ENCODE data around the gene GMCL1. TPM values are rescaled to one million over a fixed set of nuclear protein-coding genes. Genes with fewer than 3 reads are reported as not detected.

The GMCL1 gene
- total RNA-seq, 1 donor from 2014 or later, result 12.7 TPM

GRCh38 chr2:69848186-69848790 lies 18.8 kb downstream of the GMCL1 start:
- Mint-ChIP-seq H3K36me3 (ENCODE audit: low read depth, unreplicated experiment) (peaks cover 11% of the 10 kb centered on the region), H3K27me3 (ENCODE audit: low read depth, unreplicated experiment) (no peaks in the 10 kb centered on the region), H3K27ac (ENCODE audit: unreplicated experiment) (no peak overlapping the region), H3K4me1 (ENCODE audit: low read depth, unreplicated experiment) (no peaks in the 10 kb centered on the region), H3K4me3 (ENCODE audit: unreplicated experiment) (no peak overlapping the region), H3K9me3 (ENCODE audit: unreplicated experiment) (no peaks in the 10 kb centered on the region)
- no peaks in the 10 kb centered on the region for H3K9me3 ChIP-seq (ENCODE audit: insufficient read depth, low read depth, low read length)
- H3K36me3 ChIP-seq (ENCODE audit: insufficient read depth, low read length), result peaks cover 6% of the 10 kb centered on the region
- DNase-seq (ENCODE audit: low read depth), result no peak
- no peaks in the 10 kb centered on the region for H3K79me2 ChIP-seq (ENCODE audit: insufficient read depth, low read length)
- H3K27ac ChIP-seq (ENCODE audit: low read depth, low read length), result no peak overlapping the region
- no peaks in the 10 kb centered on the region for H3K27me3 ChIP-seq (ENCODE audit: insufficient read depth, low read length)
- H3K4me2 ChIP-seq (ENCODE audit: low read length), result no peak overlapping the region
- H4K20me1 ChIP-seq (ENCODE audit: insufficient read depth, low read length), result no peaks in the 10 kb centered on the region
- H3K9ac ChIP-seq (ENCODE audit: low read length), result no peak overlapping the region
- TF ChIP-seq EZH2 (IDR thresholded peaks at IDR 0.05; ENCODE audit: insufficient read depth, low read length), result no peak
- TF ChIP-seq, protein P1, sequence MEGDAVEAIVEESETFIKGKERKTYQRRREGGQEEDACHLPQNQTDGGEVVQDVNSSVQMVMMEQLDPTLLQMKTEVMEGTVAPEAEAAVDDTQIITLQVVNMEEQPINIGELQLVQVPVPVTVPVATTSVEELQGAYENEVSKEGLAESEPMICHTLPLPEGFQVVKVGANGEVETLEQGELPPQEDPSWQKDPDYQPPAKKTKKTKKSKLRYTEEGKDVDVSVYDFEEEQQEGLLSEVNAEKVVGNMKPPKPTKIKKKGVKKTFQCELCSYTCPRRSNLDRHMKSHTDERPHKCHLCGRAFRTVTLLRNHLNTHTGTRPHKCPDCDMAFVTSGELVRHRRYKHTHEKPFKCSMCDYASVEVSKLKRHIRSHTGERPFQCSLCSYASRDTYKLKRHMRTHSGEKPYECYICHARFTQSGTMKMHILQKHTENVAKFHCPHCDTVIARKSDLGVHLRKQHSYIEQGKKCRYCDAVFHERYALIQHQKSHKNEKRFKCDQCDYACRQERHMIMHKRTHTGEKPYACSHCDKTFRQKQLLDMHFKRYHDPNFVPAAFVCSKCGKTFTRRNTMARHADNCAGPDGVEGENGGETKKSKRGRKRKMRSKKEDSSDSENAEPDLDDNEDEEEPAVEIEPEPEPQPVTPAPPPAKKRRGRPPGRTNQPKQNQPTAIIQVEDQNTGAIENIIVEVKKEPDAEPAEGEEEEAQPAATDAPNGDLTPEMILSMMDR (IDR thresholded peaks at IDR 0.05; ENCODE audit: insufficient read depth, low read depth, low read length), result no peak
- no peak for FAIRE-seq
- H2AFZ ChIP-seq (ENCODE audit: low read depth, low read length), result no peak overlapping the region
- H3K4me1 ChIP-seq (ENCODE audit: insufficient read depth, low read length), result no peaks in the 10 kb centered on the region
- no peak overlapping the region for H3K4me3 ChIP-seq (ENCODE audit: insufficient read depth, low read depth, low read length)

- Mint-ChIP-seq H3K27me3 (ENCODE audit: low read depth, unreplicated experiment) (no peaks in the 10 kb centered on the region), H3K4me3 (ENCODE audit: unreplicated experiment) (no peak overlapping the region), H3K36me3 (ENCODE audit: low read depth, unreplicated experiment) (peaks cover 1% of the 10 kb centered on the region), H3K4me1 (ENCODE audit: low read depth, unreplicated experiment) (no peaks in the 10 kb centered on the region), H3K9me3 (ENCODE audit: unreplicated experiment) (no peaks in the 10 kb centered on the region), H3K27ac (ENCODE audit: unreplicated experiment) (no peak overlapping the region)
- Histone ChIP-seq H4K20me1 (ENCODE audit: insufficient read depth, low read length) (no peaks in the 10 kb centered on the region), H3K79me2 (ENCODE audit: insufficient read depth, low read length) (no peaks in the 10 kb centered on the region), H3K4me1 (ENCODE audit: insufficient read depth, low read length) (no peaks in the 10 kb centered on the region), H2AFZ (ENCODE audit: low read depth, low read length) (no peak overlapping the region), H3K4me3 (ENCODE audit: insufficient read depth, low read depth, low read length) (no peak overlapping the region), H3K9me3 (ENCODE audit: insufficient read depth, low read depth, low read length) (no peaks in the 10 kb centered on the region), H3K4me2 (ENCODE audit: low read length) (no peak overlapping the region), H3K36me3 (ENCODE audit: insufficient read depth, low read length) (no peaks in the 10 kb centered on the region), H3K27ac (ENCODE audit: low read depth, low read length) (no peak overlapping the region), H3K9ac (ENCODE audit: low read length) (no peak overlapping the region), H3K27me3 (ENCODE audit: insufficient read depth, low read length) (no peaks in the 10 kb centered on the region)
- no peak for TF ChIP-seq EZH2 (IDR thresholded peaks at IDR 0.05; ENCODE audit: insufficient read depth, low read length)
- TF ChIP-seq, protein P1 (IDR thresholded peaks at IDR 0.05; ENCODE audit: insufficient read depth, low read depth, low read length), result no peak
- no peak for DNase-seq (ENCODE audit: low read depth)
- no peak for FAIRE-seq
Measured at GRCh38 chr2:69858261-69858660, 28.8 kb downstream of the GMCL1 start.

- no peak for FAIRE-seq
- H3K9me3 ChIP-seq (ENCODE audit: insufficient read depth, low read depth, low read length), result no peaks in the 10 kb centered on the region
- DNase-seq (ENCODE audit: low read depth), result no peak
- no peak for TF ChIP-seq EZH2 (IDR thresholded peaks at IDR 0.05; ENCODE audit: insufficient read depth, low read length)
- TF ChIP-seq, protein P1 (IDR thresholded peaks at IDR 0.05; ENCODE audit: insufficient read depth, low read depth, low read length), result no peak
- H3K79me2 ChIP-seq (ENCODE audit: insufficient read depth, low read length), result no peaks in the 10 kb centered on the region
- H3K27me3 ChIP-seq (ENCODE audit: insufficient read depth, low read length), result no peaks in the 10 kb centered on the region
- H3K36me3 Mint-ChIP-seq (ENCODE audit: low read depth, unreplicated experiment), result peaks cover 7% of the 10 kb centered on the region
- no peak overlapping the region for H3K4me3 ChIP-seq (ENCODE audit: insufficient read depth, low read depth, low read length)
- no peak overlapping the region for H3K27ac Mint-ChIP-seq (ENCODE audit: unreplicated experiment)
- no peaks in the 10 kb centered on the region for H3K9me3 Mint-ChIP-seq (ENCODE audit: unreplicated experiment)
- H3K27ac ChIP-seq (ENCODE audit: low read depth, low read length), result no peak overlapping the region
- no peaks in the 10 kb centered on the region for H3K4me1 Mint-ChIP-seq (ENCODE audit: low read depth, unreplicated experiment)
- H3K4me1 ChIP-seq (ENCODE audit: insufficient read depth, low read length), result no peaks in the 10 kb centered on the region
- H3K27me3 Mint-ChIP-seq (ENCODE audit: low read depth, unreplicated experiment), result no peaks in the 10 kb centered on the region
- no peak overlapping the region for H2AFZ ChIP-seq (ENCODE audit: low read depth, low read length)
- peaks cover 12% of the 10 kb centered on the region for H3K36me3 ChIP-seq (ENCODE audit: insufficient read depth, low read length)
- H3K9ac ChIP-seq (ENCODE audit: low read length), result no peak overlapping the region
- no peak overlapping the region for H3K4me3 Mint-ChIP-seq (ENCODE audit: unreplicated experiment)
- H3K4me2 ChIP-seq (ENCODE audit: low read length), result no peak overlapping the region
- no peaks in the 10 kb centered on the region for H4K20me1 ChIP-seq (ENCODE audit: insufficient read depth, low read length)
Measured at GRCh38 chr2:69863298-69863697, 33.8 kb downstream of the GMCL1 start.

Data from astrocyte (in vitro differentiated cells and primary cell).